OCI-LY3 (cell line): Measurements from ENCODE around the gene SPATA16.

Experiments
- CTCF ChIP-seq: fragments of 200-600, 300-600 bp; sonication (generic); IDR thresholded peaks from 2 replicates; pipeline ENCODE4 v1.5.1; 2014; ENCODE audit warnings: antibody characterized with exemption, low read length, low read depth
- EZH2phosphoT487 ChIP-seq: fragments of 200-600 bp; shearing (Covaris generic); IDR thresholded peaks from 2 replicates; pipeline ENCODE4 v1.6.1; 2018; ENCODE audit warnings: antibody characterized with exemption, mixed run types, low read depth

- TF ChIP-seq CTCF (no peak), EZH2phosphoT487 (no peak)
Observed at GRCh38 chr3:172905451-172905850, 235.6 kb downstream of the SPATA16 start.
